HG03060 (cell line): ENCODE data around the gene TMEM182.

Experiments
- ATAC-seq: cut with Tn5 transposase; IDR thresholded peaks from one replicate; pipeline ENCODE4 v1.9.1; 2021; ENCODE audit warnings: low read depth, moderate number of reproducible peaks; ENCODE audit not compliant: unreplicated experiment

TMEM182 gene

GRCh38 chr2:102761763-102762162 is at the start of gene TMEM182:
Gene TMEM182, plus strand, starts transcription at chr2:102762031. Its CDS starts 187 bp downstream, at chr2:102762218.
- no peak for ATAC-seq

GRCh38 chr2:102717308-102718018 is 44.4 kb upstream of the TMEM182 start:
- ATAC-seq = no peak

GRCh38 chr2:102718387-102719316 is 43.2 kb upstream of the TMEM182 start:
- no peak for ATAC-seq

- ATAC-seq = no peak
Observed at GRCh38 chr2:102724016-102724490, 37.8 kb upstream of the TMEM182 start.

GRCh38 chr2:102724553-102724952 is 37.3 kb upstream of the TMEM182 start:
- no peak for ATAC-seq

GRCh38 chr2:102726128-102727087 is 35.4 kb upstream of the TMEM182 start:
- no peak for ATAC-seq

GRCh38 chr2:102735416-102736109 is 26.3 kb upstream of the TMEM182 start:
- no peak for ATAC-seq

- ATAC-seq = no peak
Observed at GRCh38 chr2:102736110-102736409, 25.8 kb upstream of the TMEM182 start.

GRCh38 chr2:102736410-102737409 is 25.1 kb upstream of the TMEM182 start:
- ATAC-seq = peak; percentile 50

- peak; percentile 45 for ATAC-seq
Observed at GRCh38 chr2:102737431-102737830, 24.4 kb upstream of the TMEM182 start.

GRCh38 chr2:102743259-102743658 is 18.6 kb upstream of the TMEM182 start:
- no peak for ATAC-seq

- no peak for ATAC-seq
Observed at GRCh38 chr2:102748107-102748506, 13.7 kb upstream of the TMEM182 start.

GRCh38 chr2:102749938-102750337 is 11.9 kb upstream of the TMEM182 start:
- ATAC-seq = no peak

- no peak for ATAC-seq
Observed at GRCh38 chr2:102753563-102754159, 8.2 kb upstream of the TMEM182 start.

- no peak for ATAC-seq
Observed at GRCh38 chr2:102754456-102755145, 7.2 kb upstream of the TMEM182 start.

GRCh38 chr2:102755284-102755683 is 6.5 kb upstream of the TMEM182 start:
- ATAC-seq = no peak

- no peak for ATAC-seq
Observed at GRCh38 chr2:102758439-102758838, 3.4 kb upstream of the TMEM182 start.

GRCh38 chr2:102764083-102764482 is 2.3 kb downstream of the TMEM182 start:
- ATAC-seq = no peak
